Stimulated activated CD4-positive, alpha-beta T cell treated with anti-CD3 and anti-CD28 coated beads, Interleukin-4, amount 100 ng/mL, for 1 hour (primary cell): ENCODE measurements around the gene ADAMTS15.

ENCODE experiments used
- DNase-seq: peaks from one replicate; pipeline ENCODE4 v3.0.0-alpha.2; 2020

The ADAMTS15 gene

DNA sequence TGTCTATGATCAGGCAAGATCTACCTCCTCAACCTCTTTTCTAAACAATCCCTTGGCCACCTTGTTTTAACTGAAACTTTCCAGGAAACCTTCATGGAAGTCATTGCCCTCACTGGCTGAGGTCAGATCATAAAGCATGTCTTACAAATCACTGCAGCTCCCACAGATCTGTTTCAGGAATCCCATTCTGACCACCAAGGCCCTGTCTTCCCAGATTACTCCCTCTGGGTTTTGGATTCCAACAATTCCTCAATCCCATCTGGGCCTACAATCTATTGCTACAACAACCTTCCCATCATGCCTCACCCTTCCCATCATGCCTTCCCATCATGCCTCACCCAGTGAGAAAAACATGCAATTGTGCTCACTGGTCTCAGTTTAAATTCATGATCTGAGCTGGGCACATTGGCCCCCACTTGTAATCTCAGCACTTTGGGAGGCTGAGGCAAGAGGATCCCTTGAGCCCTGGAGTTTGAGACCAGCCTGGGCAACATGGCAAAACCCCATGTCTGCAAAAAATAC, 15.9 kb downstream of the ADAMTS15 start:
- no peak for DNase-seq

DNA sequence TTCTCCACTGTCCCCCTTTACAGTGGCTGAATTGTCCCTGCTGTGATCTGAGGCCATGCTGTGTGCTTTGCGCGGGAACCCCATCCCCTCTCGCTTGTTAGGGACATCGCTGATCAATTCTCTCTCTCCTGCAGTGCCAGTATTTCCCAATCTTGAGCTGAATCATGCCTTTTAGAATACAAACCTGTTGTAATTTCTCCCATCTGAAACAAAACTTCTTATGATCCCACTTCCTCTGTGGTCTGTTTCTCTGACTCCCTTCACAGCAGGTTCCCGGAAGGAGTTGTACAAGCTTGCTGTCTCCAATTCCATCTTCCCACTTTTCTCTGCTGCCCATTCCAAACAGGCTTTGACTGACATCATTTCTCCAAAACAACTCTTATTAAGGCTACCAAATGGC, 16.8 kb downstream of the ADAMTS15 start:
- no peak for DNase-seq

DNA sequence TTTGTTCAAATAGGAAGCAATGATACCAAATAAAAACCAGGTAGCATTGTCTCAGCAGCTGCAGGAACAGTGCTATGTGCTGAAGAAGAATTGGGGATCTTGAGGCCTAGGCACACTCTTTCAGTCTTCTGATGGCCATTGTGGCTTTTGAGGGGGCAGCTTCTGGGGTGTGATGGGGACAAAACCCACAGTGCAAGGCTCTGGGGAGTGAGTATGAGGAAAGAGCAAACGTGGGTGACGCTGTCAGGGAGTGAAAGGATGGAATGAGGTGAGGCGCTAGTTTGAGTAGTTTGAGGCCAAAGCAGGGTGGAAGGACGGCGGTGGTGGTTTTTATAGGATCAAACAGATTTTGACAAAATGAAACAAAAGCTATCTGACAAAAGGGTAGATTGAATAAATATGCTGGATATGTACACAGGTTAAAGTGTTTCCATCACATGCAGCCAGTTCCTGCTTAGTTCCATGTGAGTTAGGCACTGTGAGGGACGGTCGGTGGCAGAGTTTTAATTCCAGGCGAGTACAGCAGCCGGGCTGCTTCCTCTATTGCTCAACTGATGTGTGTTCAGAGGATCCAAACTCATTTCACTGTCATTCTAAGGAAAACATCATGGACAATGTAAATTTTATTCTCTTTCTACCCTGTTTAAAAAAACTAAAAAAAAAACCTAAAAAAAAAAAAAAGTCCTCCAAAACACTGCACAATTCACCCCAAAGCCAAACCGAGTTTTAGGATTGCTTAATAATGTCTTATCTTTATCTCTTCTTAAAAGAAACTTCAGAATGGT, 18.9 kb downstream of the ADAMTS15 start:
- DNase-seq = no peak

DNA sequence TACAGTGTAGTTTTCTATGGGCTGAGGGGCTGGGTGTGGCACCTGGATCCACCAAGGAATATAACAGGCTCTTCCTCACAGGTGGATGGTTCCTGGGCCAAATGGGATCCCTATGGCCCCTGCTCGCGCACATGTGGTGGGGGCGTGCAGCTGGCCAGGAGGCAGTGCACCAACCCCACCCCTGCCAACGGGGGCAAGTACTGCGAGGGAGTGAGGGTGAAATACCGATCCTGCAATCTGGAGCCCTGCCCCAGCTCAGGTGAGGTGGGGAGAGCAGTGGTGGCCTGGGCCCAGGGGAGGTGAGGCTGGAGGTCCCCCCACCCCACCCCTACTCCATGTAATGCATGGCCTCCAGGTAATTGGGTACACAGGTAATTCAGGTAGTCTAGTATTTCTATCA, 20.7 kb downstream of the ADAMTS15 start:
- DNase-seq = no peak

DNA sequence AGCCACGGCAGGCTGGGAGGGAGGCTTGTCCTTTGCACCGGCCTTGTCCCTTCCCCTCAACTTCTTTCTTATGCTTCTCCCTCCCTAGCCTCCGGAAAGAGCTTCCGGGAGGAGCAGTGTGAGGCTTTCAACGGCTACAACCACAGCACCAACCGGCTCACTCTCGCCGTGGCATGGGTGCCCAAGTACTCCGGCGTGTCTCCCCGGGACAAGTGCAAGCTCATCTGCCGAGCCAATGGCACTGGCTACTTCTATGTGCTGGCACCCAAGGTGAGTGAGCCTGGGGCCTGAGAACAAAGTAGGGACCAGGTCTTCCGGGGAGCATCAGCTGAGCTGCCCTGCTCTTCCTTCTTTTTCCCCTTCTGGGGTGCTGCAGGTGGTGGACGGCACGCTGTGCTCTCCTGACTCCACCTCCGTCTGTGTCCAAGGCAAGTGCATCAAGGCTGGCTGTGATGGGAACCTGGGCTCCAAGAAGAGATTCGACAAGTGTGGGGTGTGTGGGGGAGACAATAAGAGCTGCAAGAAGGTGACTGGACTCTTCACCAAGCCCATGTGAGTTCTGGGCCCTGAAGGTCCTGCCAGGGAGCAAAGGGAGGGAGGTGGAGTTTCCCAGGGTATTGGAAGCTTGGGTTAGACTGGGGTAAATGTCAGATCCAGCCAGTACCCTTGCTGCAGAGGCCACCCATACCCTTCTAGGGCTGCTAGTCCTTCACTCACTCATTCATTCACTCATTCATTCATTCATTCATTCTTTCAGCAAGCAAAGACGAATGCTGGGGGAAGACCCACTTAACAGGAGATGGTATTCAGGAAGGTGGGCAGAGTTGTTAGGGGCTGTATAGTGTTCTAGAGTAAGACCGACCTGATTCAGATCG, 22.6 kb downstream of the ADAMTS15 start:
- DNase-seq = no peak

DNA sequence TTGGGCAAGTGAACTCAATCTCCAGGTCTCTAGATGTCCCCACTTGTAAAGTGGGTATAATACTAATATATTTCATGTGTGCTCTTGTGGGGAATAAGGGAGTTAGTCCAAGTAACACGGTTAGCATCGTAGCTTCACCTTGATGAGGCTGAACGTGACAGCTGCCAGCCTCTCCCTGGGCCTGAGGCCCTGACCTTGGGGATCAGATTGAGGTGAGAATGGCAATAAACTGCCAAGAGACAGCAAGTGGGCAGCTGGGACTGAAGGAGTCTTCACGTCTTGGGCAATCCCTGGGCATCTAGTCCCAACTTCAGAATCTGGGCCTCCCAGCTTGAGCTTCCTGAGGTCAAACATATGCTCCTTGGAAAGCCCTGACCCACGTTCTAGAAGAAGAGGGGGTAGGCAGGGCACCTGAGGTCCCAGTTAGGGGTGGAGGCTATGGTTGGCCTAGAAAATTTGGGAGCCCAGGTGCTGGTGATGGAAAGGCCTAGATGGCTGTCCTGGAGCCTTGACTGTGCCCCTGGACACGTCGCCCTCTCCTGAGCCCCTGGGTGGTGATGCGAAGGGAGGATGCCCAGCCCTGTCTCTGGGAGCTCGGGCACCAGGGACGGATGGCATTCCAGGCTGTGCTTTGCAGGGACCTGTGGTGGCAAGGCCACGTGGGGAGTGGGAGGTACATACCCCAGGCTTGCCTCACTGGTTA, 23.4 kb downstream of the ADAMTS15 start:
- no peak for DNase-seq

DNA sequence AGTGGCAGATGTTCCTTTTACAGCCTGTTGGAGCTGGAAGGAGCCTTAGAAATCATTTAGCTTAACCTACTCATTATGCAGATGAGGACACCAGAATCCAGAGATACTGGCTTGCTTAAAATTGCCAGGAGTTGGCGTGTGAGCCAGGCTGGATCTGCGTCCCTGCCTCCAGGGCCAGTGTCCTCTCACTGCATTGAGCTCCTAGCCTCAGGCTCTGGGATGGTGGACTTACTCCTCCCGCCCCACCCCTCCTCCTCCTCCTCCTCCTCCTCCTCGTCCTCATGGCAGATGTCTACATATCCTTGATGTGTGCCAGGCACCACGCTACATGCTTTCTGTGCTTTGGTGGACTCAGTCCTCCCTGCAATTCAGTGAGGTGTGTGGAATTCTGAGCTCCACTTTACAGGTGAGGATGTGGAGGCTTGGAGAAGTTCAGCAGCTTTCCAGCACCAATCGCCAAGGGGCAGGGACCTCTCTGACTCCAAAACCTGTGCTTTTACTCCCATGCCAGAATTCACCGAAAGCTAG, 24.1 kb downstream of the ADAMTS15 start:
- no peak for DNase-seq

DNA sequence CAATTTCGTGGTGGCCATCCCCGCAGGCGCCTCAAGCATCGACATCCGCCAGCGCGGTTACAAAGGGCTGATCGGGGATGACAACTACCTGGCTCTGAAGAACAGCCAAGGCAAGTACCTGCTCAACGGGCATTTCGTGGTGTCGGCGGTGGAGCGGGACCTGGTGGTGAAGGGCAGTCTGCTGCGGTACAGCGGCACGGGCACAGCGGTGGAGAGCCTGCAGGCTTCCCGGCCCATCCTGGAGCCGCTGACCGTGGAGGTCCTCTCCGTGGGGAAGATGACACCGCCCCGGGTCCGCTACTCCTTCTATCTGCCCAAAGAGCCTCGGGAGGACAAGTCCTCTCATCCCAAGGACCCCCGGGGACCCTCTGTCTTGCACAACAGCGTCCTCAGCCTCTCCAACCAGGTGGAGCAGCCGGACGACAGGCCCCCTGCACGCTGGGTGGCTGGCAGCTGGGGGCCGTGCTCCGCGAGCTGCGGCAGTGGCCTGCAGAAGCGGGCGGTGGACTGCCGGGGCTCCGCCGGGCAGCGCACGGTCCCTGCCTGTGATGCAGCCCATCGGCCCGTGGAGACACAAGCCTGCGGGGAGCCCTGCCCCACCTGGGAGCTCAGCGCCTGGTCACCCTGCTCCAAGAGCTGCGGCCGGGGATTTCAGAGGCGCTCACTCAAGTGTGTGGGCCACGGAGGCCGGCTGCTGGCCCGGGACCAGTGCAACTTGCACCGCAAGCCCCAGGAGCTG, 24.8 kb downstream of the ADAMTS15 start:
- no peak for DNase-seq

DNA sequence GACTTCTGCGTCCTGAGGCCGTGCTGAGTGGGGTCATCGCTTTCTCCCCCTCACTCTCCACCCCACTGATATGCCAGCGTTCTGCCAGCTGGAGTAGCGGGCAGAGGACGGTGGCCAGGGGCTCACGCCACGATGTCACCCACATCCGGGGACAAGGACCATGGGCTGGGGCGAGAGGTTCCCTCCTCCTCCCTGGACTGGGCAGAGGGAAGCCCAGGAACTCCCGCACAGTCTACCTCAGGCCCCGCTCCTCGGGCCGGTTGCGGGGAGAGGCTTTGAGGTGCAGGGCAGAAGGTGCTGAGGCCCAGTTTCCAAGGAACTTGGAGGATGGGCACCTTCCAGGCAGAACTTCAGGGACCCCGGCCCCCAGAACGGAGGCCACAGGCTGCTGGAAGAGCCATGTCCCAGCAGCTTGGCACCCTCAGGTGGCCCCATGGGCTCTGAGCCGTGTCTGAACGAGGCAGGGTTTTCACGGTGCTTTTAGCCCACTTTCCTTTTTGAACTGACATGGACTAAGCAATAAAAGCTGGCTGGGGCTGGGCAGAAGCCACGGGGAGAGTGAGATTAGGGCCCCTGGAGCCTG, 25.4 kb downstream of the ADAMTS15 start:
- DNase-seq = no peak

DNA sequence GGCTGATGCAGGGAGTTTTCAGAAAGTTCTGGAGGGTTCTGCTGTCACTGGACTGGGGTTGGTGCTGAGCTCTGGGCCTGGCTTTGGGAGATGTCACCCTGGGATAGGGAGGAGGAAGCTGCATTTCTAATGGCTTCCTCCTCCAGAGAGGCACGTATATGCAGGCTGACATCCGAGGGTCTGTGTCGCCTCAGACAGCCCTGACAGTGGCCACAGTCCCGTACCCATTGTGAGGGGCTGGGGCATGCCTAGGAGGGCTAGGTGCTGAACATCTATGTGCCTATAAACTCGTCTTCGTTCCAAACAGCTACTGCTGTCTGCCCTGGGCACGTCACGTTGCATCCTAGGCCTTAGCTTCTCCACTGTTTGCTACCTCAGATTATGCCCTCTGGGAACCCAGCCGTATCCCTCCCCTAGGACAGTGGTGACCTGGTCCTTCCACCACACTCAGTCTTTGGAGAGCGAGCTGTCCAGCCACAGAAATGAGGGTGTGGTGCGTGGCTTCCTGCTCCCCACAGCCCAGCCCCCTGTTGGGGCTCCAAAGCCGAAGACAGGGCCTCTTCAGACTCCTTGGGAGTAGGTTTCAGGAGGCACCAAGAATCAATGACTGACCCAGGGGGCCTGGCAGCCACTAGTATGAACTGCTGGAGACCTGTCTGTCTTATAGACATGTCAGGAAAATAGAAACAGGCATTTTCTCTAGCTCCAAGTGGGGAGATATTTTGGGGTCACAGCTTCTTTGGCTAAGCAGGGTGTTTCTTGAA, 26.4 kb downstream of the ADAMTS15 start:
- DNase-seq = no peak

DNA sequence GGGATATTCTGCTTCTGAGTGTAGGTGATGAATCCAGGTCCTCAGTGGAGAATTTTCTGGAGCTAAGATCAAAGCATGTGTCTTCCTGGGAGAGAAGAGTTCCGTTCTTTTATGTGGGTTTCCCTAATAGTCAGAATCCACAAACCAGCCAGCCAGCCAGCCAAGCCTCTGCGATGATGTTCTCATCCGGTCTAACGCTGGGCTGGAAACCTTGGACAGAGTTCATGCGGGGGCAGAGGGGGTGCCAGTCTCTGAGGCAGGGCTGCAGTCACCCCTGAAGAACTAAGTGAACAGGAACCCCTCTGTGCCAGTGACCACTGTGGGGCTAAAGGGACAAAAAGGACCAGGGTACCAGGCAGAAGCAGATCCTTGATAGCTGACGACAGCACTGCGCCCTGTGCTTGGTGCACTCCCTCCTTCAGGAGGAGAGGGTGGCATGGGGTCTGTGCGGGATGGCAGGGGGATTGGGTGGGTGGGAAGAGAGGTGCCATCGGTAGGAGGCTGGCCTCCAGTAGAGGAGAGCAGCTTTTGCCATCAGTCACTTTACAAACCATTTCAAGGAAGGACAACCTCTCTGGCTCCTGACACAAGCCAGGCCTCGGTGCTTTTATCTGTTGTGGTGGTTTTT, 27.1 kb downstream of the ADAMTS15 start:
- DNase-seq = no peak

DNA sequence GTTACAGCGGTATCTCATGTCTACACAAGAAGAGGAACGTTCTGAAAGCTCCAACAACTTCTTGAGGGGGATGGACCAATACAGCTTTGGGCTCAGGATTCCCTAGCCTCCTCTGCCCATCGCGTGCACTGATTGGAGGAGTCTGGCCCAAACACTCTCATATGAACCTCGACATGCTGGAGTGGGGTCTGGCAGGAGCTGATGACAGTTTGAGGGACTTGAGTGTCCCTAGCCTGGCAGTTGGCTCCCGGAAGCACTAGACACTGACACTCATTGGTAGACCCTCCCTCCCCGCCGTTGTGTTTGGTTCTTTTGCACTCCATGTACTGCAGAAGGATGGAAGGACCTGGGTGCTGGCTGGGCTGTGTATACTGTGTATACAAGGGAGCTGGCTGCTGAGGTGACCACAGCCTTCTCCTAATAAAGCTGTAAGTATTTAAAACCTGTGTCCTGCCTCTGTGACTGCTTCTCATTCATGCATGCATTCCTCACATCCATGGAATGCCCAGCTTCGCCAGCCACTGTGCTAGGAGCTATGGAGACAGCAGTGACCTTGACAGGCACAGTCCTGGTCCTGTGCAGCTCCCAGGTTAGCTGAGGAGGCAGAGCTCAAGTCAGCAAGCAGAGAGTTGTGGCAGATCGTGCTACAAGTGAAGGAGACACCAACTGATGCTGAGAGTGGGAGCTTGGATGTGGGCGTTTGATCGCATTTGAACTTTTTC, 27.9 kb downstream of the ADAMTS15 start:
- DNase-seq = no peak

DNA sequence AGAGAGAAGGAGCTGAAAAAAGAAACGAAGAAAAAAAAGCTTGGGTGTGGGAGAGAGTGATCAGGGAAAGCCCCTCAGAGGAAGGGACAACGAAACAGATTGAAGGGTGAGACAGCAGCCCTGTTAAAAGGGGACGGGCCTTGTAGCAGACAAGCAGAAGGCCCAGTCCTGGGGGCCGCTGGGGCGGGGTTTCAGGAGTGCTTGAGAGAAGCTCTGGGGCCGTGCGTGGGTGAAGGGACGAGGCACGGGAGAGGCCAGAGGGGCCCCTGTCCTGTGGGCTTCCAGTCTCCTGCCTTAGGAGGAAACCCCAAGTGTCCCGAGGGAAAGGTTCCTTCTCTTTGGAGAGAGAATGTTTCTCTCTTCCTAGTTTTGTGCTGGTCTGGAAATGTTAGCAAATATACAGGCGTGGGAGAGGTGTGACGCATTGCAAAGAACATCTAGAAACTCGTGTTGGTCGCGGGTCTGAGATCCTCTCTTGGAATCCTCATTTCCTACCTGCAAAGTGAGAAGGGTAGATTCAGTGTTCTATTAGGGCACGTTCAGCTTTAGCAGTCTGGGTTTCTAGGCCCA, 28.6 kb downstream of the ADAMTS15 start:
- no peak for DNase-seq

DNA sequence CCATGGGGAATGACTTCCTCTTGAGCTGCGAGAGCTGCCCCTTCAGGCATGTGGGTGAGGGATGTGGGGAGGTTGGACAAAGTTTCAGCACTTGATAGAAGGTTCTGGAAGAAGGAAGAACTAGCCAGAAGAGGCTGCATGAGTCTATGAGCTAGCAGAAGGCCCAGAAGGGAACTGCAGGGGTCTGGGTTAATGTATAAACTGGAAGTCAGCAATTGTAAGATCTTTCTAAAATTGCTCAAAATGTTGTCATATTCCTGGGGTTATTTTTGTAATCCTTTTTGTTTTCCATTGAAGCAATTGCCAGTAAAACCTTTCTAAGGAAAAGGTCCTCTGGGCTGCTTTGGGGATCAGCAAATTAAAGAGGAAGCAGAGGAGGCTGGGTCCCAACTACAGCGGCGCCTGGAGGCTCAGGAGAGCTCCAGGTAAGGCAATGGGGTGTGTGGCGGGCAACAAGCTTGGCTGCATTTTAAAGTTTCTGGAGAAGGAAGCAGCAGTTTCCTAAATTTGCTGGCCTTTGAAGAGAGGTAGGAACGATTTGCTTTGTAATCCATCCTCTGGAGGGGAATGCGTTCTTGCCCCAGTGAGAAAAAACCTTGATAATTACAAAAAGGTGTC, 29.2 kb downstream of the ADAMTS15 start:
- no peak for DNase-seq

DNA sequence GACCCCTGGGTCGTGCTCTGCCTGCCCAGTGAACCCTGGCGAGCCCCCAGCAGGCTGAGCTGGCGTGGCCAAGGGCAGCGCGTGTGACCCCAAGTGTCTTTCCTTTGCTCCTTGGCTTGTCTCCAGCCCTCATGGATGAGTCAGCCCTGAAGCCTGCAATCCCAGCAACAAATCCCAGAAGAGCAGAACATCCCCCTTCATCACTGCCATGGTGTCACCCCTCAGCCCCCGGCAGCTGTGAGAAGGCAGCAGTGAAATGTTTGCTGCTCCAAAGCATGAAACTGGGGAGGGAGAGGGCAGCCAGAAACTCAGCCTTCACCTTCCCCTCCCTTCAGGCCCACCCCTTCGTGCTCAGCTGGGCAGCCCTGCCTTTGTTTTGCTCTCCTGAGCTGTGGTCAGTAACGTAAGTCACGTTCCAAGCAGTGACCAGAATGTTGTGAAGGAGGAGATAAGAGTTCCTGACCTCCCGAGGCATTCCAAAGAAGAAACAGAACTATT, 29.8 kb downstream of the ADAMTS15 start:
- DNase-seq = no peak

DNA sequence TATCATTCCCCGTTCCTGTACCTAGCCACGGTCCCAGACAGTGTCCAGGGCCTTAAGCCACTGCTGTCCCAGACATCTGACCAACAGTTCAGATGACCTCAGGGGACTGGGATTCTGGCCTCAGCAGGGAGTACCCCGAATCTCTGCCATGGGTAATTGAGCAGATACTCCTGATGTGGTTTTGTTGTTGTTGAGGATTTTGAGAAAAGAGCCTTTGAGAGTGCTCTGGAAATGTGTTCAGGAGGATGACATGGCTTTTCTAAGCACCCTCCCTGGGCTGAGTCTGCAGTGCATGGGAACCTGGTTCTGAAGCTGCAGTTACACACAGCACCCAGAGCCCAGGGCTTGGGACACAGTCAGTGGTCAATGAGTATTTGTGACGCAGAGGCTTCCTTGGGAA, 30.4 kb downstream of the ADAMTS15 start:
- DNase-seq = no peak

DNA sequence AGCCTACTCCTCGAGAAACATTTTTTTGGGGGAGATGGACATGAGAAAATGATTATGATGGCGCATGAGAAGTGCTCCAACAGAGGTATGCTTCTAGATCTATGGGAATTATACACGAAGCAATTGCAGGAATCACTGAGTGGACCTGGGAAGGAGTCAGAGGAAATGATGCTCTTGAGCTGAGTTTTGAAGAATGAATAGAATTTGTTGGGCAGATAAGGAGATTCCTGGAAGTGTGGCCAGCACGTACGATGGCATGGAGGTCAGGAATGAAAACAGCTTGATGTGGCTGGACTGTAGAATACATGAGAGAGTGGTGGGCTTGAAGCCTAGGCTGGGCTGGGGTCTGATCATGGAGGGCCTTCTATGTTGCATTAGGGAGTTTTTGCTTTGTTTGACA, 31.7 kb downstream of the ADAMTS15 start:
- DNase-seq = no peak

DNA sequence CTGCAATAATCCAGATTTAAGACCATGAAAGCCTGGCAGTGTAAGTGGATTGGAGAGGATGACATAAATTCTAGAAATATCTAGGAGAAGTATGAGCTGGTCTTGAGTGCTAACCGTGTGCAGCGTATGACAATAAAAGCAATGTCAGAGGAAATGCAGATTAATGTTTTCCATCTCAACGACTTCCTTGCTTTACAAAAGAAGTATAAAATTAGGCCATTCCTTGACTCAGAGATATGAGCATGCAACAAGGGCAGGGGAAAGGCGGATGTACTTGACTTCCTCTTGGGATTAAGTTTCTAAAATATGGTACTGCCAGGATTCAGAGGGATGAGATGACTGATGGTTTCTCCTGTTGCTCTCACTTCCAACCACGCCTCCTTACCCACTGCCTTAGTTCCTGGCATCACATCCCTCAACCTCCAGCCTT, 32.3 kb downstream of the ADAMTS15 start:
- DNase-seq = no peak

DNA sequence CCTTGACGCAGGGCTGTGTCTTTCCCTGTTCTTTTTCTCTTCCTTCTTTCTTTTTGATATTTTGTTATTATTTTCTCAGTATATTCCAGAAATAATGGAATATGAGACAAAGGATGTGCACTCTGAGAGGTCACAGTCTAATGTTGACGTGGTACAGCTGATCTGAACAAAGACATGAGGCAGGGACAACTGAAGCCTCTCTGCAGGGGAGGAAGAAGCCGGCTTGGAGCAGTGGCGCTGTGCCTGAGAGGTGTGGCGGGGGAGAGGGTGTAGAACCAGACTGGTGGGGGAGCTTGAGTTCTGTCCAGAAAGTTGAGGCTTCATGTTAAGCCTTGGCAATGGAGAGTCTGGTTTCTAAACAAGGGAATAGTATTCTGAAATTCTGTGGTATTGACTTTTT, 34.7 kb downstream of the ADAMTS15 start:
- no peak for DNase-seq
